MG63 (cell line): Measurements from ENCODE around the gene NCAM1. TPM values are rescaled to one million over a fixed set of nuclear protein-coding genes. Genes with fewer than 3 reads are reported as not detected.

ENCODE experiments used
- DNase-seq: peaks from one replicate; pipeline ENCODE4 v3.0.0-alpha.2; 2020
- H3K27me3 ChIP-seq: fragments of 250-450 bp; sonication (Bioruptor Pico); 2 replicates; pipeline ENCODE4 v1.5.1; 2020; ENCODE audit warnings: mild to moderate bottlenecking, moderate library complexity
- H3K36me3 ChIP-seq: fragments of 250-450 bp; sonication (Bioruptor Pico); 2 replicates; pipeline ENCODE4 v1.5.1; 2020; ENCODE audit warnings: mild to moderate bottlenecking, moderate library complexity
- H3K4me3 ChIP-seq: fragments of 250-450 bp; sonication (Bioruptor Pico); 2 replicates; pipeline ENCODE4 v1.5.1; 2020; ENCODE audit warnings: mild to moderate bottlenecking, moderate library complexity
- H3K9me3 ChIP-seq: fragments of 250-450 bp; sonication (Bioruptor Pico); 2 replicates; pipeline ENCODE4 v1.5.1; 2020; ENCODE audit warnings: mild to moderate bottlenecking, moderate library complexity
- total RNA-seq: library from RNA; depleted of rRNA; stranded (reverse); fragments of >200 nt; shearing (Covaris generic); gene quantifications from 2 replicates; pipeline ENCODE4 v1.2.3, GENCODE V29; 2014; ENCODE audit warnings: low replicate concordance

NCAM1 gene
- total RNA-seq, 1 experiment from 2014 or later = 6.2 TPM

DNA sequence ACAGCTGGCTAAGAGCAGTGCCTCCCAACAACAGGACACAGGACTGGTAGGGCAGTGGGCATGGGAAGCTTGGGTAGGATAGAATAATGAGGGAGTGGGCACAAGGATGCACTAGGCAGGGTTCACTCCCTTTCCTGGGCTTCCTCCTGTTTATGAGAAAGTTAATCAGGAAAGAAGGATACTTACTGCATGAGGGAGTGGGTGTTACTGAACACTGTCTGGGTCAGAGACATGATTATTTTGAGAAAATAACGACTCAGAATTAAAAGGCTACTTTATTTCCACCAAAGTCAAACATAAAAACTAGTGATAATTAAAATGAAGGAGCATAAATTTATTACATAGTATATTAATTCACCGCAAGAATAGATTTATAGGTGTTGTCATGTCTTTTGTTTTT lies 35.8 kb downstream of the NCAM1 start:
- Histone ChIP-seq H3K36me3 (no peaks in the 10 kb centered on the region), H3K4me3 (no peak overlapping the region), H3K27me3 (no peaks in the 10 kb centered on the region), H3K9me3 (no peaks in the 10 kb centered on the region)
- DNase-seq = no peak

DNA sequence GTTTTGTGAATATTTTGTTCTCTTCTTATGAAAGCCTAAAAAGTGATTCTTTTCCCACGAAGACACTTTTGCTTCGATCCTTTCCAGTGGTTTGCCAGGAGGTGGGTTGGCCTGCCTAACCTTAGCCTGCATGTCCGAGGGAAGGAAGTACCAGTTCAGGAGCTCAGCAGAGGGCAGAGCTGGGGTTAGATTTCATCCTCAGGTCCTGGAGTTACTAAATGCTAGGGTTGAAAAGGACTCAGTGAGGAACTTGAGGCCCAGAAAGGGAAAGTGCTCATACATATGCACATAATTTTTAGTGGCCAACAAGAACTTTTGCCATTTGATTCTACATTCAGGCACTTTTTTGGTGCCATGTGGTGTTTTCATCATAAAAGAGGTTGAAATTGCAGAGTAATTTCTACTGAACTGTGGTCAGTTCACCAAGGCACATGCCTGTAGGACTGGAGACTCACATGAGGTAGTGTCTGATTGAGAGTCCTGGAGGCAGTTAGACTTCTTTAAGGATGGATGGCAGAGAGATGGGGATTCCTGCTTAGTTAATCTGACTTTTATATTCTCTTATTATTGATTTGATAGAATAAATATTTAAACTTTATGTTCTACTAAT lies 36.7 kb downstream of the NCAM1 start:
- DNase-seq = no peak

DNA sequence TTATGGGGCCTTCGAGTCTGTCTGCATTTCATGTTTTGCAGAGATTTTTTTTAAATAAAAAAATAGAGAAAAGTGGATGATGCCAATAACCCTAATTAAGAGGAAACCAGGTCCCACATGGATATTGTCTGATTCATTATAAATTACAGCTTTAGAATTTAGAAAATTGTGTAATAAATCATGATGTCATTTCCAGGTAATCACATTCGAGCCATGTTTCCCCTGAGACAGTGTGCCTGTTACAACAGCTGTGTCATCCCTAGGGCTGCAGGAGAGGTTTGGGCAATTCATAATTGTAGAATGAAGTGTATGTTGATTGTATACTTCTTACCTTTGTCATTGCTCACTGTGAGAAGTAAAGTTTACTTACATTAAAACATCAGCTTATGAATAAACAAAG lies 38.3 kb downstream of the NCAM1 start:
- no peak for DNase-seq
- no peaks in the 10 kb centered on the region for H3K27me3 ChIP-seq
- H3K4me3 ChIP-seq = no peak overlapping the region
- H3K36me3 ChIP-seq = no peaks in the 10 kb centered on the region
- H3K9me3 ChIP-seq = no peaks in the 10 kb centered on the region

More for the DNA sequence above, 36.7 kb downstream of the NCAM1 start:
- Histone ChIP-seq H3K27me3 (no peaks in the 10 kb centered on the region), H3K36me3 (no peaks in the 10 kb centered on the region), H3K4me3 (no peak overlapping the region), H3K9me3 (no peaks in the 10 kb centered on the region)

DNA sequence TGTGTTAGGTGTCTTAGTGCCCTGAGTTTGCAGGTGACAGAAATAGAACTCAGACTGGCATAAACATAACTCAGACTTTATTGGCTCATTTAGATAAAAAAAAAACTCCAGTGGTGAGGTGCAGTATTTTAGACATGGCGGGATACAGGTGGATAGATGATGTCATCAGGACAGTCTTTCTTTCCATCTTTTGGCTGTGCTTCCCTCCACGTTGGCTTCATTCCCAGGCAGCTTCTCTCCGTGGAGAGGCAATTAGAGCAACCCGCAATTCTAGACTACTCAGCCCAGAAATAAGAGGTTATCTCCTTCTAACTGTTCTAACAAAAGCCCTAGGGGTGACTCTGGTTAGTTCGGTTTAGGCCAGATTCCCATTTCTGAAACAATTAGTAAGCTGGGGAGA lies 40.5 kb downstream of the NCAM1 start:
- DNase-seq = no peak
- Histone ChIP-seq H3K27me3 (no peaks in the 10 kb centered on the region), H3K9me3 (no peaks in the 10 kb centered on the region), H3K36me3 (no peaks in the 10 kb centered on the region), H3K4me3 (no peak overlapping the region)

DNA sequence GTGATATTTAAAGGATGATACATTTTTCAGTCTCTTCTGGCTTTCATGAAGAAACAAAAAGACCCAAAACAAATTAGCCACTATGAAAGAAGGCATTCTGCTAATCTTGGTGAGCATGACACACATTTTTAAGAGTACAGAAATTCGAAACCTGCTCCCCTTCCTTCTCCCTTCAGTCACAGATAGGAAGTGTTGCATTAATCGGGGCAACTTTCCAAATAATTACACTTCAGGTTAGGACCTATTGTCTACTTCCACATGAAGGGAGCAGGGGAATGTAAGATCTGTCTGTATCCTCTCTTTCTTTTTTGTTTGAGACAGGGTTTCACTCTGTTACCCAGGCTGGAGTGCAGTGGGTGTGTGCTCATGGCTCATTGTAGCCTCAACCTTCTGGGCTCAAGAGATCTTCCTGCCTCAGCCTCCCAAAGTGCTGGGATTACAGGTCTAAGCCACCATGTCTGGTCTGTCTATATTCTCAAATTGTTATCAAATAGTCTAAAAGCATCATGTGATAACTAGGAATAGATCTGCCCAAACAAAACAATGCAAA lies 45.8 kb downstream of the NCAM1 start:
- Histone ChIP-seq H3K4me3 (no peak overlapping the region), H3K36me3 (no peaks in the 10 kb centered on the region), H3K9me3 (no peaks in the 10 kb centered on the region), H3K27me3 (no peaks in the 10 kb centered on the region)
- no peak for DNase-seq

DNA sequence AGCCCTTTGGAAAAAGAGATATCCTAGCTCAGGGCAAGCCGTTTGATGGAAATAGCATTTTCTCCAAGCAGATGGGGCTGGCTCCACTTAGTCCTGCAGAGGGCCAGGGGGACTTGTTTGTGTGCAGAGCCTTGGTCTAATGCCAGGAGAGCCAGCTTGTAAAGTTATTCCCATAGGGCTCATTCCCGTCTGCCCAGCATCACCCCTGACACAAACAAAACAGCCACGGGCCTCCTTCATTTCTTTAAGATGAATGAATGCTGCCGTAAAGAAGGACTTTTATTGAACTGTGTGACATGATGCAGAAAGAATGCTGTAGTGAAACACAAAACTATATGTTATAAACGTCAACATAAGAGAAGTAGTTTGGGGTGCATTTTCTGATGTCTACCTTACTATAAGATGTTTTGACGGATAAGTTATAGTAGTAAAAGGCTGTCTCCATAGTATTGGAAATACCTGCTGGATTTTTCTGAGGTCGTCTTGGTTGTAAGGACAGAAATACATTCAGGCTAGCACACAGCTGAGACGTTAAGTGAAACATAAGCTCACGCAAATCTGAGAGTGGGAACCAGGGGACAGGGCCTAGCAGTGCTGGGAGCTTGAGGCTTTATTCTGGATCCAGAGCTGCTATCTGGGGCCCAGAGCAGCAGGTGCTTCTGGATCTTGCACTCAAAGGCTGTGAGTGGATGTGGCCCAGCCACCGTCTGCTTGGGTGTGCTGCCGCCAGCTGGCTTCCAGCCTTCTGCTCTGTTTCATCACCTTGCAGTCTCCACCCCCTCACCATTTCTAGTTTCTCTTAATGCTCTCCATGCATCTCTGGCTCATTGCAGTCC lies 53.3 kb downstream of the NCAM1 start:
- no peaks in the 10 kb centered on the region for H3K9me3 ChIP-seq
- no peak overlapping the region for H3K4me3 ChIP-seq
- DNase-seq = no peak
- no peaks in the 10 kb centered on the region for H3K27me3 ChIP-seq
- H3K36me3 ChIP-seq = no peaks in the 10 kb centered on the region

DNA sequence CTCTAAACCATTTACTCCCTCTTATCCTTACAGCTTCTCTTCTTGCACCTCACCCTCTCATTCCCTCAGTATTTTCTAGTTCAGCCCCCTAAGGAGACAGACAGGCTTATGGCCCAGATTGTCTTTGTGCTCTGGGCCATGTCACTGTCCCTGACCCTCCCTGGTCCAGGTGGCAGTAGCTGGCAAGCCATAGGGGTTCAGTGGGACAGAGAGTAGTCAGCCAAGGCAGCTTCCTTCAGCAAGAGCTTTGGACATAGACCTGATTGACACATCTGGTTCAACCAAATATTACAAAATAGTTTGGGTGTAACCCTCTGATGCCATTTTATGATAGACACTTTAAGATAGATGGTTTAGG lies 53.9 kb downstream of the NCAM1 start:
- Histone ChIP-seq H3K4me3 (no peak overlapping the region), H3K9me3 (no peaks in the 10 kb centered on the region), H3K27me3 (no peaks in the 10 kb centered on the region), H3K36me3 (no peaks in the 10 kb centered on the region)
- DNase-seq = no peak

DNA sequence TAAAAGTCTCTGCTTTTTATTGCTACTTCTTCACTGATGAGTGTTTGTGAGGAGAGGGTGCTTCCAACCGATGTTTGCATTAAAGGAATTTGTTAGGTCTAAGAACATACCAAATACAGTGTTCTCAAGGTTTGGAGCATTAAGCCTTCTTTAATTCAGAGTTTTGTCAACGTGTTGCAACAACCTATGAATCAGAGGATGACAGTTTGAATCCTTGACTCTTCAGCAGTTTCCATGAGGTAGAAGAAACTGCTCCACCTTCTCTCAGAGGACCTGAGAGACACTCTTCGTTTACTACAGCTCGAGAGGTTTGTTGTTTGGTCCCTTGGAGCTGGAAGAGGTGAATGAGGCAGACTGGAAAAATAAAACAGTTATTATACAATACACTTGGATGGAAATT lies 55.7 kb downstream of the NCAM1 start:
- H3K9me3 ChIP-seq = no peaks in the 10 kb centered on the region
- H3K27me3 ChIP-seq = no peaks in the 10 kb centered on the region
- H3K36me3 ChIP-seq = no peaks in the 10 kb centered on the region
- H3K4me3 ChIP-seq = no peak overlapping the region
- DNase-seq = no peak

DNA sequence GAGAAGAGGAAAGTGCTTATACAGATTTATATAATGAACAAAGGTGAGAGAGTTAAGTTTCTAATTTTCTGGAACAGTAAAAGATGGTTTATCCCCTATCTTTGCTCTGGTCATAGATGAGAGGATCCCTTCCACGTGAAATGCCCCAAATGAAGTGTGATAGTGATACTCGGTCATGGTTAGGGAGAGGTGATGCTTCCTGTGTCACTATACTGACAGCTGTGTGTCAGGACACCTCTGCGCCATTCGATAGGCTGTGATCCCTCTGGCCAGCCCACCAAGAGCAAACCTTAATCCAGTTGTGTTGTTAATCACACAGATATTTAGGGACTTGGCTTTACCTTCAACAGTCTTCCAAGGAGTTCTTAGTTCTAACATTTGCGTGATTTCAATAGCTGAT lies 57.7 kb downstream of the NCAM1 start:
- Histone ChIP-seq H3K9me3 (no peaks in the 10 kb centered on the region), H3K36me3 (no peaks in the 10 kb centered on the region), H3K27me3 (no peaks in the 10 kb centered on the region), H3K4me3 (no peak overlapping the region)
- no peak for DNase-seq

DNA sequence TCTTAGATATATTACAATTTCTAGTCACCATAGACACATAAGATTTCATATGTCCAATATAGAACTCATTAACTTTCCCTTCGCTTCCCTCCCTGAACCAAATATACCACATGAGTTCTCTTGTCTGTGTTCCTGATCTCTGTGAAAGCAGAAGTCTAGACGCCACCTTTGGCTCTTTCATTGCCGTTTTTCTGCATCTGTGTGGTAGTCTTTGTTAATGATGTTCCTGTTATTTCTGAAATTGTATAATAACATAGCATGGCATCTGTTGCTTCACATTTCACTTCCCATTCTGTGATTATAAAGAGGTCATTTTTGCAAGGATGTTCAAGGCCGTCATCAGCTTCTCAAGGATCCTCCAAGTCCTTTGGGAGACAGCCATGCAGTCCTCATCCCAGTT lies 58.5 kb downstream of the NCAM1 start:
- Histone ChIP-seq H3K4me3 (no peak overlapping the region), H3K27me3 (no peaks in the 10 kb centered on the region), H3K36me3 (no peaks in the 10 kb centered on the region), H3K9me3 (no peaks in the 10 kb centered on the region)
- no peak for DNase-seq

DNA sequence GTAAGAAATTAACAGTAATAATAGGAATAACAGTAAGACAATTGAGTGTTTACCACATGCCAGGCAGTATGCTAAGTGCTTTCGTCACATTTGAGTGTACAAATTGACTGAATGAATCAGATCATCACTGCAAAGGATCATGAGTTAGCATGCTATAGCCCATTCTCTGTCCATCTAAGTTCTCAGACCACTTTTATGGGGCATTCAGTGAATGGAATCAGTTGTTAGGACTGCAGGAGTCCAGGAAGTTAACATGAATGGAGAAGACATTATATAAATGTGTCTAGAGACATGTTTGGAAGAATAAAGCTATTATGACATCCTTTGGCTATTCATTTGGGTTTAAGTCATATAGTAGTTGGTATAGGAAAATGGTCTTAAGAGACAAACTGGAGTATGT lies 59.9 kb downstream of the NCAM1 start:
- H3K36me3 ChIP-seq = no peaks in the 10 kb centered on the region
- DNase-seq = no peak
- H3K4me3 ChIP-seq = no peak overlapping the region
- H3K9me3 ChIP-seq = no peaks in the 10 kb centered on the region
- no peaks in the 10 kb centered on the region for H3K27me3 ChIP-seq

DNA sequence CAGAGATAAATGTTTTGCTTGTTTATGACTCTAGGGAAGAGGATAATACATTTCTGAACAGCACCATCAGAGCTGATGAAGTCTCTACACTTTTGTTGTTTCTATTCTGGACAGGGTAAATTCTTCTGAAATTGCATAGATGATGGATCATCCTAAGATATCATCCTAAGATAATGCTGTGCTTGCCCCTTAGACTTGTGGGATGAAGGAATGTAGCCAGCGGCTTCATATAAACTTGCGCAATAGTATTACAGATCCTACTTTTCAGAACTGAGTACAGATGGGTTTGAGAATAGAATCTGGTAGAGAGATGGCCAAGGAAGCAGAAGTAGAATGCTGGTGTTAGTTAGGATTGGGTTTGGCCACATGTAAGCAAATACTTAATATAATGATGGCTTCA lies 61.0 kb downstream of the NCAM1 start:
- H3K36me3 ChIP-seq = no peaks in the 10 kb centered on the region
- no peak for DNase-seq
- H3K27me3 ChIP-seq = no peaks in the 10 kb centered on the region
- no peak overlapping the region for H3K4me3 ChIP-seq
- no peaks in the 10 kb centered on the region for H3K9me3 ChIP-seq

DNA sequence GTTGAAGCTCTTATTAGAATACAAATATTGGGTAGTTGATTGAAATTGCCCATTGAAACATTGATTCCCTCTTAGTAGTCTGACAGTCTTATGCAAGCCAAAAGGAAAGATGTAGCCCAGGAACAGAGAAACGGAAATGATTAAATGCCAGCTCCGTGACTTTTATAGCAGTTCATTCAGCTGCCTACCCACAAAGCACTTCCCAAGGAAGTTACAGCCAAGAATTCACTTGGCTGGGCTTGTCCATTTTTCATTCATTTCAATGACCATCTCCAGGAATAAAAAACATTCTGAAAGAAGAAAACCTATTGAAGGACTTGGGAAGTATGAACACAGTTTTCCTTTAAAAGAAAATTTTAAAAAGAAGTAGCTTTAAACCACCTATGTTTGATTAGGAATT lies 62.0 kb downstream of the NCAM1 start:
- peak; percentile 25 for DNase-seq
- H3K36me3 ChIP-seq = no peaks in the 10 kb centered on the region

DNA sequence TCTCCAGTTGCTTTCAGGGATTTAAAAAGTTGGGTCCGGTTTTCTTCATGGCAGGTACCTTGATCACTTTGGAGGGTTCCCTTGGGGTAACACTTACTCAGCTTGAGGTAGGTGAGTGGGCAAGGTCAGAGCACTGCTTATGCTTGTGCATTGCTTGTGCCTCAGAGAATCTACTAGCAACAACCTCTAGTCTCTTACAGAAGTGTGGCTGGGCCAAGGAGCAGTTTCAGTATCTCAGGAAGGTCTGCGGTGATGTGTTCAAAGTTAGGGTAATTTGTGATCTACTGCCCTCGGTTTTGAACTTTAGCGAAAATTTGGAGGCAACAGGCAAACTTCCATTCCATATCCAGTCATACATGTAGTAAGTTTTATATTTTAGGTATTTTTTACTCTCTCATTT lies 62.8 kb downstream of the NCAM1 start:
- Histone ChIP-seq H3K4me3 (no peak overlapping the region), H3K9me3 (no peaks in the 10 kb centered on the region), H3K36me3 (no peaks in the 10 kb centered on the region), H3K27me3 (no peaks in the 10 kb centered on the region)
- DNase-seq = no peak

More for the DNA sequence above, 62.0 kb downstream of the NCAM1 start:
- no peaks in the 10 kb centered on the region for H3K9me3 ChIP-seq
- H3K4me3 ChIP-seq = no peak overlapping the region
- H3K27me3 ChIP-seq = no peaks in the 10 kb centered on the region

DNA sequence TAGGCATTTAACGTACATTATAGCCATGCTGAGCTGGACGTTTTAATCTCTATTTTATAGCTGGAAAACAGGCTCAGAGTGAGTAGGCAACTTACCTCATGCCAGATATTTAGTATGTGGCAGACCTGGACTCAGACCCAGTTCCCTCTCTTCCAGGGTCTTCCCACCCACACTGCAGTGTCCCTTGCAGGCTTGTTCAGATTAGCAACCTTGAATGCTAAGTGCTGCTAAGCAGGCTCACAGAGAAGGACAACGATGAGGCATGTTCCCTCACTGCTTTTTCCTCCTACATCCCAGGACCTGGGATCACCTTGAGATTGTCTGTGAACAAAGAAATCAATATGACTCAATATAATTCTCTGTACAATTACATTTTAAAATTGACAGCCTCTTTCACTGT lies 65.6 kb downstream of the NCAM1 start:
- no peaks in the 10 kb centered on the region for H3K9me3 ChIP-seq
- no peak overlapping the region for H3K4me3 ChIP-seq
- no peak for DNase-seq
- H3K36me3 ChIP-seq = no peaks in the 10 kb centered on the region
- H3K27me3 ChIP-seq = no peaks in the 10 kb centered on the region

DNA sequence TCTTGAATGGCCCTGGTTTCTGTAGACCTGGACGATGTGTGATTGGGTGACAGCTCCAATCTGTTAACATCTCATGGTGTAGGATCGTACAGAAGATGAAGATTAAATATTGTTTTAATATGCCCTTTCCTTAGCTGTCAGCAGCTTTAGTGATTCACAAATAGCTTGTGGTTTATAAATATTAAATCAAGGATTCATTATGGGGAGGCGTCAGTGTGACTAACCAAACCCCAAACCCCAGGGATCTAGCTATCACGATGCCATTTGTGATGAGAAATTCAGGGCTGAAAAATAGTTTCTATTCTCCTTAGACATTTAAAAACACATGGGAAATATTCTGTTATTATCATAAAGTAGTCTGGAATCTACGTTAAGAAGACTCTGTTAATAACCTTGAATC lies 73.4 kb downstream of the NCAM1 start:
- DNase-seq = no peak
- no peak overlapping the region for H3K4me3 ChIP-seq
- no peaks in the 10 kb centered on the region for H3K36me3 ChIP-seq
- H3K27me3 ChIP-seq = no peaks in the 10 kb centered on the region
- H3K9me3 ChIP-seq = no peaks in the 10 kb centered on the region

DNA sequence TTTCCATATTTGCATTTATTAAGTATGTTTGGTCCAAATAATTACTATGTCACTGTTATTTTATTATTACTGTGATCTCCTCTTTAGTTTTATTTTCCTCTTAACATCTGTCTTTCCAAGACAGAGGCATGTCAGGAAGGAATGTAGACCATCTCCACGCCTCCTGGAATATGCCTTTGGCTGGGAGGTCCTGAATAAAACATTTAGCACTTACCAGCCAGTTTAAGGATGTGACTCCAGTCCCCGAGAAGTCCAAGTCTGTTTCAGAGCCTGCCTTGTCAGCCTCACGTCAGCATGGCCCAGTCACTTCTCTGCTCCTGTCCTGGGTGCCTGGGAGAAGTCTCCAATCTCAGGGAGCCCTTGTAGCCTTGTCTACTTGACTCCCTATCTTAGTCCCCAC lies 74.5 kb downstream of the NCAM1 start:
- DNase-seq = no peak
- no peaks in the 10 kb centered on the region for H3K36me3 ChIP-seq
- no peak overlapping the region for H3K4me3 ChIP-seq
- no peaks in the 10 kb centered on the region for H3K9me3 ChIP-seq
- H3K27me3 ChIP-seq = no peaks in the 10 kb centered on the region

DNA sequence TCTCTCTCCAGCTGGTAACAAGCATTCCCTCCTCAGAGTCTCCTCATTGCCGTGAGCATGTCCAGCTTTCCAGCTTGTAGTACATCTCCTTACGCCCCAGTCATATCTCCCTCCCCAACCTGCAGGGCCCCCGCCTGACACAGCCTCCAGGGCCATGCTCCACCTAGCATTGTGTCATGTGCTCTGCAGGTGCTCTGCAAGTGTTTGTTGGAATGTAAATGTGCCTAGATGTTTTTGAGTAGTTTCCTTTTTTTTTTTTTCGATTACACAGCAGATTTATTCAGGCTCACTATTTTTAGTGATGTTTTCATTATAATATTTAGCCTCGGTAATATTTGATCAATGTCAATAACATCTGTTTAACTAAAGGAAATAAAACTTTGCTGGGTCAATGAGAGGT lies 82.5 kb downstream of the NCAM1 start:
- H3K36me3 ChIP-seq = no peaks in the 10 kb centered on the region
- H3K27me3 ChIP-seq = no peaks in the 10 kb centered on the region
- no peaks in the 10 kb centered on the region for H3K9me3 ChIP-seq
- no peak for DNase-seq
- no peak overlapping the region for H3K4me3 ChIP-seq
